GM13976 (cell line): Measurements from ENCODE around the gene RGS6.

Source experiments
- DNase-seq: peaks from one replicate; pipeline ENCODE4 v3.0.0; 2012; ENCODE audit warnings: low spot score
- in situ Hi-C: fragments of 300-500 bp; cut with MboI; formaldehyde crosslinking; loops from one replicate; pipeline ENCODE4 v1.12.0; 2022; ENCODE audit warnings: low sequenced_read_pairs, mixed read lengths, inconsistent platforms; ENCODE audit not compliant: unreplicated experiment
- TF ChIP-seq, protein P1 (sequence below): IDR thresholded peaks from 2 replicates; pipeline ENCODE4 v1.5.1; 2012; ENCODE audit warnings: borderline replicate concordance, mild to moderate bottlenecking; ENCODE audit not compliant: insufficient read depth; ENCODE audit errors: extremely low read depth, missing control alignments, control extremely low read depth

Gene RGS6

DNA sequence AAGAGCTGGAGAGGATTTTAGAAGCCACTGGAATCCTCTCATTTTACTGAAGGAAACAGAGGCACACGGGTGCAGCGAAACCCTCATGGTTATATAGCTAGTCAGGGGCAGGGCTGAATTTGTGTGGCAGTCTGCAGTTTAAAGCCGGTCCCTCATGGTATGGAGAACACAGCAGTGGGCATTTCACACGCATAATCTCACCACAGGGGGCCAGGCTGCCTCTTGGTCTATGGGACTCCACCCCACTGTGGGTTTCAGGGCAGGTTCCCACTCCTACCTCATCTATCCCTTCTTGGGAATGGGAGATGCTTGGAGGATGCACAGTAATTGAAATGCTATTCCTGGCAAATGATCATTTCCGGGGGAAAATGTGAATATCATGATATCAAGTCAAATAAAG is 400.6 kb downstream of the RGS6 start:
- TF ChIP-seq, protein P1, sequence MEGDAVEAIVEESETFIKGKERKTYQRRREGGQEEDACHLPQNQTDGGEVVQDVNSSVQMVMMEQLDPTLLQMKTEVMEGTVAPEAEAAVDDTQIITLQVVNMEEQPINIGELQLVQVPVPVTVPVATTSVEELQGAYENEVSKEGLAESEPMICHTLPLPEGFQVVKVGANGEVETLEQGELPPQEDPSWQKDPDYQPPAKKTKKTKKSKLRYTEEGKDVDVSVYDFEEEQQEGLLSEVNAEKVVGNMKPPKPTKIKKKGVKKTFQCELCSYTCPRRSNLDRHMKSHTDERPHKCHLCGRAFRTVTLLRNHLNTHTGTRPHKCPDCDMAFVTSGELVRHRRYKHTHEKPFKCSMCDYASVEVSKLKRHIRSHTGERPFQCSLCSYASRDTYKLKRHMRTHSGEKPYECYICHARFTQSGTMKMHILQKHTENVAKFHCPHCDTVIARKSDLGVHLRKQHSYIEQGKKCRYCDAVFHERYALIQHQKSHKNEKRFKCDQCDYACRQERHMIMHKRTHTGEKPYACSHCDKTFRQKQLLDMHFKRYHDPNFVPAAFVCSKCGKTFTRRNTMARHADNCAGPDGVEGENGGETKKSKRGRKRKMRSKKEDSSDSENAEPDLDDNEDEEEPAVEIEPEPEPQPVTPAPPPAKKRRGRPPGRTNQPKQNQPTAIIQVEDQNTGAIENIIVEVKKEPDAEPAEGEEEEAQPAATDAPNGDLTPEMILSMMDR, result no peak
- DNase-seq, result no peak

GRCh38 chr14:72333357-72333756 is 401.1 kb downstream of the RGS6 start:
- TF ChIP-seq, protein P1, result no peak
- in situ Hi-C loops, result no loop called here
- DNase-seq, result no peak

More for the DNA sequence above, 400.6 kb downstream of the RGS6 start:
- in situ Hi-C loops, result no loop called here

DNA sequence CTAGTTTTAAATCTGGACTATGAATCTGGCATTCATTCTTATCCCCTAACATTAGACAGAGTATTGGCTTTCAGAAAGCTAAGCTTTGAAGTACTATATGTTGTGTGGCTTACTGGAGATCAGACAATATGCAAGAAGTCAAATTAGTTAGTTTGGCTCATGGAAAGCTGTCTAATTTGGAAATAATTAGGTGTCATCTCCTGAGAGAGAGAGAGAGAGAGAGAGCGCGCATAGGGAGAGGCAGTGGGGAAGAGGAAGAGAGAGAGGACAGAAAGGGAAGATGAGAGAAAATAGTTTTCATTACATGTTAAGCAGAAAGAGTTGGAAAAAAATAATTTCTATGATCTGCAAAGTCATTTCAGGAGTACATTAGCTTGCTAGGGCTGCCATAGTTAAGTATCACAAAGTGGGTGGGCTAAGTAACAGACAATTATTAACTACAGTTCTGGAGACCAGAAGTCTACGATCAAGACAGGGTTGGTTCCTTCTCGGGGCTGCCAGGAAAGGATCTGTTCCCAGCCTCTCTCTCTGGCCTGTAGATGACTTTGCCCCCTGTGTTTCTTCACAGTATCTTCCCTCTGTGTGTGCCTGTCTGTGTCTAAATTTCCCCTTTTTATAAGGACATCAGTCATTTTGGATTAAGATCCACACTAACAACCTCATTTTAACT is 404.2 kb downstream of the RGS6 start:
- DNase-seq, result no peak
- TF ChIP-seq, protein P1, result no peak
- in situ Hi-C loops, result no loop called here

- DNase-seq, result no peak
- TF ChIP-seq, protein P1, result no peak
- in situ Hi-C loops, result no loop called here
Observed at GRCh38 chr14:72341237-72341636, 409.0 kb downstream of the RGS6 start.

GRCh38 chr14:72341686-72342085 is 409.5 kb downstream of the RGS6 start:
- in situ Hi-C loops, result no loop called here
- TF ChIP-seq, protein P1, result no peak
- DNase-seq, result no peak

GRCh38 chr14:72347118-72347517 is 414.9 kb downstream of the RGS6 start:
- in situ Hi-C loops, result no loop called here
- TF ChIP-seq, protein P1, result no peak
- DNase-seq, result no peak

- TF ChIP-seq, protein P1, result no peak
- in situ Hi-C loops, result no loop called here
- no peak for DNase-seq
Observed at GRCh38 chr14:72350215-72350614, 418.0 kb downstream of the RGS6 start.
